ENCODE results near the gene SASH1. TPM values are rescaled to one million over a fixed set of nuclear protein-coding genes. Genes with fewer than 3 reads are reported as not detected.

Gene SASH1
- total and polyA plus RNA-seq, 9 of the 15 experiments (the other 6 are each of a cell fraction or from before 2014, with no cell fraction given): 0.35 to 3.5 (median 1.6) TPM

GRCh38 chr6:148455225-148455624 lies 112.6 kb downstream of the SASH1 start (continued):
- TF ChIP-seq CHAMP1 (IDR thresholded peaks at IDR 0.05): no peak
- TF ChIP-seq CREB1 (IDR thresholded peaks at IDR 0.05): no peak
- no peak for TF ChIP-seq CREB1 (CRISPR knock-in tag; IDR thresholded peaks at IDR 0.05)
- no peak for TF ChIP-seq PKNOX1 (IDR thresholded peaks at IDR 0.05)
- no peak for TF ChIP-seq HDAC3 (IDR thresholded peaks at IDR 0.05; ENCODE audit: borderline replicate concordance, partially characterized antibody)
- no peak for TF ChIP-seq MAFK (IDR thresholded peaks at IDR 0.05; ENCODE audit: low read length)
- no peak for TF ChIP-seq ZNF140 (CRISPR knock-in tag; IDR thresholded peaks at IDR 0.05)
